Gastrocnemius medialis (tissue), 4 donors: ENCODE measurements around the gene ANKRD17.

Source experiments
- CTCF ChIP-seq, 5 experiments: fragments of 450-650 bp in 3 of 5; fragments of 200-600 bp in 2 of 5; sonication (generic) in 2 of 5; IDR thresholded peaks in 4 of 5; conservative IDR thresholded peaks in 1 of 5; 1 replicate in 4 of 5; 2 replicates in 1 of 5; pipeline ENCODE4 v1.5.1; 2016 to 2019; ENCODE audit warnings: antibody characterized with exemption in 5 of 5, mild to moderate bottlenecking in 3 of 5, moderate library complexity in 3 of 5
- POLR2A ChIP-seq, 2 donors: fragments of 450-650 bp; IDR thresholded peaks; one replicate each; pipeline ENCODE4 v1.6.1; 2017; ENCODE audit warnings: antibody characterized with exemption in 2 of 2, mild to moderate bottlenecking in 2 of 2, moderate library complexity in 2 of 2

- no peak for TF ChIP-seq CTCF (IDR thresholded peaks at IDR 0.05 in 4 of 5, conservative IDR thresholded peaks at IDR 0.05 in 1 of 5)
- no peak for TF ChIP-seq POLR2A (IDR thresholded peaks at IDR 0.05)
Measured at GRCh38 chr4:73181231-73181630, 77.4 kb downstream of the ANKRD17 start.
